Measurements from ENCODE around the gene KRTAP3-1.
"Not testable (repeated sequence)": the region's sequence is repeated elsewhere in the genome, so short reads cannot be mapped to it uniquely, and the experiment has no call there.

Gene KRTAP3-1

DNA sequence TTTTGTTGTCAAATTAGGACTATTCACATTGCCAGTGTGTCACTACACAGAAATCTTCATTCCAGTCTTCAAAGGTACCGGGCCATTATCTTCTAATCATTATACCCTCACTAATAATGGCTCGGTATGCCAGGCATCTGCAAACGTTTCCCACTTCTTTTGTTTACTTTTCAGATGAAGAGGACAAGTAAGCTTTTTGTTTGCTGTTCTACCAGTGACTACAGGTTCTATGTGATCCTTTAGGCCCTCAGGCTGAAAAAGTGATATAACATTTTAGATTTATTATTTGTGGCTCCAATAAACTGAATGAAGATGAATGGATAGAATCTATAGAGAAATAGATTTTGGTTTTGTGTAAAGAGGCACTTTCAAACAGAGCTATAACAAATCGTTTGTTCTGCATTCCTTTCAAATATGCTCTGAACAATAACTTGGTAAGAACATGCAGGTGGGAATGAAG, 403 bp upstream of the KRTAP3-1 start:
- DNase-seq (ENCODE audit: low read depth) = no peak
- H3K4me3 ChIP-seq (ENCODE audit: low read depth, low read length) = no peak overlapping the region
- TF ChIP-seq, protein P1, sequence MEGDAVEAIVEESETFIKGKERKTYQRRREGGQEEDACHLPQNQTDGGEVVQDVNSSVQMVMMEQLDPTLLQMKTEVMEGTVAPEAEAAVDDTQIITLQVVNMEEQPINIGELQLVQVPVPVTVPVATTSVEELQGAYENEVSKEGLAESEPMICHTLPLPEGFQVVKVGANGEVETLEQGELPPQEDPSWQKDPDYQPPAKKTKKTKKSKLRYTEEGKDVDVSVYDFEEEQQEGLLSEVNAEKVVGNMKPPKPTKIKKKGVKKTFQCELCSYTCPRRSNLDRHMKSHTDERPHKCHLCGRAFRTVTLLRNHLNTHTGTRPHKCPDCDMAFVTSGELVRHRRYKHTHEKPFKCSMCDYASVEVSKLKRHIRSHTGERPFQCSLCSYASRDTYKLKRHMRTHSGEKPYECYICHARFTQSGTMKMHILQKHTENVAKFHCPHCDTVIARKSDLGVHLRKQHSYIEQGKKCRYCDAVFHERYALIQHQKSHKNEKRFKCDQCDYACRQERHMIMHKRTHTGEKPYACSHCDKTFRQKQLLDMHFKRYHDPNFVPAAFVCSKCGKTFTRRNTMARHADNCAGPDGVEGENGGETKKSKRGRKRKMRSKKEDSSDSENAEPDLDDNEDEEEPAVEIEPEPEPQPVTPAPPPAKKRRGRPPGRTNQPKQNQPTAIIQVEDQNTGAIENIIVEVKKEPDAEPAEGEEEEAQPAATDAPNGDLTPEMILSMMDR (IDR thresholded peaks at IDR 0.05; ENCODE audit: low read depth, low read length, missing control alignments) = no peak
- in situ Hi-C loops (cut with HindIII; ENCODE audit: low sequenced_read_pairs) = no loop called here

DNA sequence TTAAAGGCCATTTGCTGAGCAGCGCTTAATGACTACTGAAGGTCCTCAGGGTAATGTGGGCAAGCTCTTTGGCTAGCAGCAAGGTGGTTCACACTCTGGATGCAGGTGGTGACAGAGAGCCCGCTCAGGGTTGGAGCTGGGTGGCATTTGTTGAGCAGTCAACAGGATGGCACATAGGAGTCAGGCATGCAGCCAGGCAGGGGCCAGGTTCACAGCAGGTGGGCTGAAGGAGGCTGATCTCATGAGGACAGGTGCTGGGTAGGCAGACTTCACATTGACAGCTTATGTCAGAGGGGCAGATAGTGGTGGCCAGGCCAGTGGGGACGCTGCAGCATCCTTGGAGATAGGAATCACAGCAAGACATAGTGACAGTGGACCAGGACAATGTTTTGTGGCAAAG, 4.5 kb downstream of the KRTAP3-1 start:
- no peak for DNase-seq (ENCODE audit: low read depth)
- in situ Hi-C loops (cut with HindIII; ENCODE audit: low sequenced_read_pairs) = no loop called here
- no peak overlapping the region for H3K4me3 ChIP-seq (ENCODE audit: low read depth, low read length)
- TF ChIP-seq, protein P1 (IDR thresholded peaks at IDR 0.05; ENCODE audit: low read depth, low read length, missing control alignments) = no peak

DNA sequence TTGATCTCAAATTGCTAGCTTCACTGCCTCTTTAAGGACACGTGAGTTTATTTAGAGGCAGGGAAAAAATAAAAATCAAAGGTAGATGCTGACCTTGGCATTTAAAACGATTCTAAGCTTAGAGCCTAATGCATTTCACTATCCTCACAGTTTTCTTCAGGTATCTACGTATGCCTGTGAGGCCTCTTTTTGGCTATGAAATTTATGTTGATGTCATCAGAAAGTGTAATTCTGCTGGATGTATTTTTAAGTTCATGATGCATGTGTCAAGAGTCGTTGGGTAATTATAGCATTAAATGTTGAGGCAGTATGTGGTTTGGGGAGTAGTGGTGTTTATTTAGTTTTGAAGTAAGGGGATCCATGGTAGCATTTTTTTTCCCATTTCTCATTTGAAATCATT, 5.0 kb downstream of the KRTAP3-1 start:
- H3K4me3 ChIP-seq (ENCODE audit: low read depth, low read length) = no peak overlapping the region
- in situ Hi-C loops (cut with HindIII; ENCODE audit: low sequenced_read_pairs) = no loop called here
- DNase-seq (ENCODE audit: low read depth) = no peak
- TF ChIP-seq, protein P1 (IDR thresholded peaks at IDR 0.05; ENCODE audit: low read depth, low read length, missing control alignments) = no peak

DNA sequence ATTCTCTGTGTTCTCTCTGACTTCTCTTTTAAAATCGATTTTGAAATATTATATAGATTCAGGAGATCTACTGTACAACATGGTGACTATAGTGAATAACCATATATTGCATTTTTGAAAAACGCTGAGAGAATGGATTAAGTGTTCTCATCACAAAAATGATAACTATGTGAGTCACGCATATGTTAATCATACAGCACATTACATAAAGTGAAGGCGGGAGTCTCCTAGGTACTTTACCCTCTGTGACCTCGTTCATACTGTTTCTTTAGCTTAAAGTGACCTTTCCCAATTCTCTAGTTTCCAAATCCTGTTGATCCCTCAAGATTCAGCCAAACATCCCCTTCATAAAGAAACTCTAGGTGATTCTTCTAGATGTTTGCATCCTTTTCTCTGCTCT, 6.1 kb downstream of the KRTAP3-1 start:
- DNase-seq (ENCODE audit: low read depth) = no peak
- TF ChIP-seq, protein P1 (IDR thresholded peaks at IDR 0.05; ENCODE audit: low read depth, low read length, missing control alignments) = no peak
- in situ Hi-C loops (cut with HindIII; ENCODE audit: low sequenced_read_pairs) = no loop called here
- no peak overlapping the region for H3K4me3 ChIP-seq (ENCODE audit: low read depth, low read length)

DNA sequence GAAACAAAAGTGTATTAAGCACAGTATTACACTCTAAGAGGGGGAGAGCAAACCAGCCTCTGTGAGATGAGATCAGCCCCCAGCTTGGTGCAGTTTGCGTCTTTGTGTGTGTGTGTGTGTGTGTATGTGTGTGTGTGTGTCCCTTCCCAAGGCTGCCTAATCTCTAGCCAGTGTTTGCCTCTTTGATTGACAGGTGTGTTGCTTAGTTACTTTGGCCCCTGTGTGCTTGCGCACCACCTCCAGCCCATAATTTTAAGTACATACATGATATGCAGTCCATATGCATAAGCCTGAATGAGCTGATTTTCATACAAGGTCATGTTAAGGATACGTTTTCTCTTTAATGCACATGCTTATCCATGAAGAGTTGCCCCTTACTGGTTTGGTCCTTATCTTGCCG, 7.1 kb downstream of the KRTAP3-1 start:
- in situ Hi-C loops (cut with HindIII; ENCODE audit: low sequenced_read_pairs) = no loop called here

DNA sequence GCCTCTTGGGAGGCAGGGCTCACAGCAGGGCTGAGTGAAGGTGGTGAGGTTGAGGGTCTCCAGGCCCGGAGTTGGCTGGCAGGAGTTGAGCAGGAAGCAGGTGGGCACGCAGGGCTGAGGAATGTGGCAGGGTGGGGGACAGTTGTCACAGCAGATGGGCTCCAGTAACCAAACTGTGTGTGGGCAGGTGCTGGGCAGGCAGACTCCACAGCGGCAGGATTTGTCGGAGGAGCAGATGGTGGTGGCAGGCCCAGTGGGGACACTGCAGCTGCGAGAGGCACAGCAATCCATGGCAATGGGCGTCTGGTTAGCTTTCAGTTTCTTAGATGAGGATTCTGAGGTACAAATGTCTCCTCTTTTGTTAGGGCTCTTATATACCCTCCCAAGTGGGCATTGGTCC, 9.4 kb downstream of the KRTAP3-1 start, which contains the start of gene KRTAP3-2:
Gene KRTAP3-2, minus strand, starts transcription at position 344 of the 400 bp plus-strand sequence. Its CDS starts 53 bp downstream, at position 291.
- in situ Hi-C loops (cut with HindIII; ENCODE audit: low sequenced_read_pairs); H3K4me3 ChIP-seq (ENCODE audit: low read depth, low read length); DNase-seq (ENCODE audit: low read depth): not testable (repeated sequence)

More for the DNA sequence above, 7.1 kb downstream of the KRTAP3-1 start:
- H3K4me3 ChIP-seq (ENCODE audit: low read depth, low read length) = no peak overlapping the region
- DNase-seq (ENCODE audit: low read depth) = no peak
- TF ChIP-seq, protein P1 (IDR thresholded peaks at IDR 0.05; ENCODE audit: low read depth, low read length, missing control alignments) = no peak

DNA sequence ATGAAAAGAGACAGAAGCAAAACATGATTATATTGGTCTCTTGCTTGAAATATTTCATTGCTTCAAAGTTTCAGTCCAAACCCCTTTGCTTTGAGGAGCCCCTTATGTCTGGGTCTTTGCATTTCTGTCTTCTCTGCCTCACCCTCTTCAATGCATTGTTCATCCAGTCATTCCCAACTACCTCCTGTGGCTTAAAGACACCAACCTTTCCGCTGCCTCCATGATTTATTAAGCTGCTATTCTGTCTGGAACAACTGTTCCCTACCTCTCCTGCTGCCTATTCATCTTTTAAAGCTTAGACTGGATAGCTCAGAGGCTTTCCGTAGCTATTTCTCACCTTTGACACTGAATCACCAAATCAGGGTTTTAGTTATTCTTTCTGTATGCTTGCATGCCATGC, 11.6 kb downstream of the KRTAP3-1 start:
- no peak for DNase-seq (ENCODE audit: low read depth)
- no peak overlapping the region for H3K4me3 ChIP-seq (ENCODE audit: low read depth, low read length)
- TF ChIP-seq, protein P1 (IDR thresholded peaks at IDR 0.05; ENCODE audit: low read depth, low read length, missing control alignments) = no peak
- in situ Hi-C loops (cut with HindIII; ENCODE audit: low sequenced_read_pairs) = no loop called here

Measured in astrocyte of the cerebellum (primary cell).